ENCODE data around the gene NHP2.

DNA sequence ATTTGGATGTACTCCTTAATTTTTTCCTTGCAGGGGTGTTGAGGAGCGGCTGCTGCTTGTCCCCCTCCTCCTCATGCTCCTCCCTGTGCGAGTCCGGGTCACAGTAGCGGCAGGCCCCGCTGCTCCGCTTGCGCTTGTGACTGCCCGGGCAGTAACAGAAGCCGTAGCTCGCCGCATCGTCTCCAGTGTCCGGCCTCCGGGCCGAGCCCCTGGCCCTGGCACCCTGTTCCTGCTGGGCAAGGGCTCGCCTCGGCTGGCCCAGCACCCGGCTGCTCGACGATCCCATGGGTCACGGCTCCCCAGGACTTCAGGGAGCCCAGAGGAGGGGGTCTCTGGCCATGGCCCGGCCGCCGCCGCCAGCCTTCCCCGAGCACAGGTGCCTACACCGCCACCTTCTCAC is 33.3 kb upstream of the NHP2 start, which contains the start of gene GMCL2:
- TF ChIP-seq, protein P1, sequence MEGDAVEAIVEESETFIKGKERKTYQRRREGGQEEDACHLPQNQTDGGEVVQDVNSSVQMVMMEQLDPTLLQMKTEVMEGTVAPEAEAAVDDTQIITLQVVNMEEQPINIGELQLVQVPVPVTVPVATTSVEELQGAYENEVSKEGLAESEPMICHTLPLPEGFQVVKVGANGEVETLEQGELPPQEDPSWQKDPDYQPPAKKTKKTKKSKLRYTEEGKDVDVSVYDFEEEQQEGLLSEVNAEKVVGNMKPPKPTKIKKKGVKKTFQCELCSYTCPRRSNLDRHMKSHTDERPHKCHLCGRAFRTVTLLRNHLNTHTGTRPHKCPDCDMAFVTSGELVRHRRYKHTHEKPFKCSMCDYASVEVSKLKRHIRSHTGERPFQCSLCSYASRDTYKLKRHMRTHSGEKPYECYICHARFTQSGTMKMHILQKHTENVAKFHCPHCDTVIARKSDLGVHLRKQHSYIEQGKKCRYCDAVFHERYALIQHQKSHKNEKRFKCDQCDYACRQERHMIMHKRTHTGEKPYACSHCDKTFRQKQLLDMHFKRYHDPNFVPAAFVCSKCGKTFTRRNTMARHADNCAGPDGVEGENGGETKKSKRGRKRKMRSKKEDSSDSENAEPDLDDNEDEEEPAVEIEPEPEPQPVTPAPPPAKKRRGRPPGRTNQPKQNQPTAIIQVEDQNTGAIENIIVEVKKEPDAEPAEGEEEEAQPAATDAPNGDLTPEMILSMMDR (IDR thresholded peaks at IDR 0.05), result no peak
- no peak for TF ChIP-seq ZFX (IDR thresholded peaks at IDR 0.05; ENCODE audit: borderline replicate concordance)

Measured in 22Rv1 (cell line).